AG04449 (cell line): ENCODE measurements around the gene ZMAT5.

Experiments
- CTCF ChIA-PET: fragments of 350-600 bp; formaldehyde crosslinking; extraction: SDS; loops from one replicate; lab custom pipeline; 2021; ENCODE audit warnings: antibody characterized with exemption; lab: Yijun Ruan, JAX
- POLR2A ChIA-PET: fragments of 400-600, 350-600 bp; formaldehyde crosslinking; extraction: SDS; loops from one replicate; lab custom pipeline; 2020; ENCODE audit warnings: antibody characterized with exemption, inconsistent platforms; lab: Yijun Ruan, JAX
- DNase-seq: peaks from one replicate; pipeline ENCODE4 v3.0.0-alpha.2; 2010; ENCODE audit warnings: low read depth, low spot score
- H3K4me3 ChIP-seq: 2 replicates; pipeline ENCODE4 v1.5.1; 2011; ENCODE audit warnings: low read depth, mild to moderate bottlenecking, control low read depth, low read length
- CTCF ChIP-seq: IDR thresholded peaks from one replicate; pipeline ENCODE4 v1.5.1; 2011; ENCODE audit warnings: mild to moderate bottlenecking, moderate library complexity, low read length, control low read depth, inconsistent platforms; ENCODE audit not compliant: insufficient read depth; ENCODE audit errors: missing control alignments

ZMAT5 gene

DNA sequence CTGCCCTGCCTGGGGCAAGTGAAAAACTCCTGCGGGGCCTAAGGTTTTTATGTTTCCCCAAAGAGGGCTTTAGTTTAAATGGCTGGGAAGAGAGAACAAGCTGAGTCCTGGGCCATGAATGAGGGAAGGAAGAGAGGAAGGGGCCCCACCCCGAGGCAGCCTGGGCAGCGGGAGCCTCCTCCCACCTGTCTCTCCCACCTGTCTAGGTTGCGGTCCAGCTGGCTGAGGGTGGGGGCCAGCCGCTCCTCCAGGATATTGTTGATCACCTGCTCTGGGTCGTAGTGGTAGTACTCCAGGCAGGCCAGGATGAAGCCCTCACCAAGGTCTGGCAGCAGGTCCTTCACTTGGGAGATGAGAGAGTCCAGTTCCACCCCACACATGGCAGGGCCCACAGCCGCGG is 35.0 kb upstream of the ZMAT5 start:
- POLR2A ChIA-PET = no interaction called here
- CTCF ChIA-PET = interaction anchor here (0.7 to 2.4 kb wide), 5 partner anchors 10 to 287 kb away, joined by 3 to 9 read pairs (median 4); no protein-coding TSS in a partner anchor
- no peak for TF ChIP-seq CTCF
- no peak overlapping the region for H3K4me3 ChIP-seq
- no peak for DNase-seq

- ChIA-PET CTCF (interaction anchor here (0.7 to 2.4 kb wide), 7 partner anchors 10 to 288 kb away, joined by 3 to 9 read pairs (median 4); no protein-coding TSS in a partner anchor), POLR2A (no interaction called here)
- DNase-seq = no peak
- TF ChIP-seq CTCF = no peak
- no peak overlapping the region for H3K4me3 ChIP-seq
These were observed 34.3 kb upstream of the ZMAT5 start for GRCh38 chr22:29801153-29801552.

DNA sequence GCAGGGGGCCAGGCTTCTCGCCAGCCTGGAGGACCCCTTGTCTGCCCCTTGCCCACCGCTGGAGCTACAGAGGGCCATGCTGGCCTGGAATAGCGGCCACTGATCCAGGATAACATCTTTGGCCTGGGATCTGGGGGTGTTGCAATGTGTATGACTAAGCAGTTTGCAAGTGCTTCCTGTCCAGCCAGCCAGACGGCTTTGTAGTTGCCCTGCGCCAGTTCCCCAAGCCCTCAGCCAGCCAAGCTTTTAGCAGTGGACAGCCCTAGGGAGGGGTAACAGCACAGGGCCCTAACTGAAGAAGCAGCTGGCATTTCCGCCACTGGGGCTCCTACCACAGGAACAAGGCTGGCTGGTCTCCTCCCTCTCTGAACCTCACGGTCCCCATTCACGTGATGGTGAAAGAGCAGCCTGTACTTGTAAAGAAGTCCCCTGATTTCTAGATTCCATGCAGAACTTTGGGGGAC is 32.4 kb upstream of the ZMAT5 start:
- DNase-seq = peak; percentile 72
- POLR2A ChIA-PET = no interaction called here
- H3K4me3 ChIP-seq = no peak overlapping the region
- TF ChIP-seq CTCF = no peak
- CTCF ChIA-PET = interaction anchor here (0.8 to 2.4 kb wide), 7 partner anchors 18 to 288 kb away, joined by 3 to 7 read pairs (median 4); no protein-coding TSS in a partner anchor

DNA sequence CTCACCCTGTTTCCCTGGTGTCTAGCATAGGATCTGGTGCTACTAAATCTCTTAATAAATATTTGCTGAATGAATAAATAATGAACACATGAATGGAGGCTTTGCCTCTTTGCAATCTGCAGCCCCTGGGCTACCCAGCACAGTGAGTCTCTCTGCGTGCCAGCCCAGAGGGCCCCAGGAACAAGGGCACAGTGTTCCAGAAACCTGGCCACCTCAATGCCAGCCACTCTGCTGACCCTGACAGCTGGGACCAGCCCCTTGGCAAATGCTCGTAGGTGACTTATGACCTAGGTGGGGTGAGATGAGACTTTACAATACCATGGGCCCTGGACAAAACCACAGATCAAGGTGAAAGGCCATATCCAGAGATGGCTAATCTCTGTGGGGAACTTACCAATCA is 32.0 kb upstream of the ZMAT5 start:
- TF ChIP-seq CTCF = no peak
- ChIA-PET POLR2A (no interaction called here), CTCF (interaction anchor here (0.8 to 2.0 kb wide), 6 partner anchors 17 to 208 kb away, joined by 3 to 7 read pairs (median 4); no protein-coding TSS in a partner anchor)
- H3K4me3 ChIP-seq = no peak overlapping the region
- DNase-seq = no peak

DNA sequence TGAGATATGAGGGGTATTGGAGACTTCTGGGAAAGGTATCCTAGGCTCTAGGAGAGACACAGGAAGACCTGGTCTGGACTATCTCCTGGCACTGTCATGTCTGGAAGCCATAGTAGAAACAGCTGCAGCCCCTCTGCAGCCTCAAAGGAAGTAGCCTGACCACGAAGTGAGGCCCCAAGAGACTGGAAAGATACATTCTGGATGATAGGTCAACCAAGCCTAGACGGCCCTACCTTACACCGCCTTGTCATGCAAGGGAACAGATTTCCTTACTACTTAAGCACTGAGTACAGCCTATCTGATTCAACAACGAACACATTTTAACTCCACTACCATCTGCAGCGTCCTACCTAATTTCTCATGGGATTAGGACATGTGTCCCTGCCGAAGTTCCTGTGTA is 31.5 kb upstream of the ZMAT5 start:
- no peak overlapping the region for H3K4me3 ChIP-seq
- ChIA-PET CTCF (interaction anchor here (1.9 to 2.0 kb wide), 2 partner anchors 26 to 207 kb away, joined by 4 to 7 read pairs; no protein-coding TSS in a partner anchor), POLR2A (no interaction called here)
- DNase-seq = no peak
- TF ChIP-seq CTCF = no peak

DNA sequence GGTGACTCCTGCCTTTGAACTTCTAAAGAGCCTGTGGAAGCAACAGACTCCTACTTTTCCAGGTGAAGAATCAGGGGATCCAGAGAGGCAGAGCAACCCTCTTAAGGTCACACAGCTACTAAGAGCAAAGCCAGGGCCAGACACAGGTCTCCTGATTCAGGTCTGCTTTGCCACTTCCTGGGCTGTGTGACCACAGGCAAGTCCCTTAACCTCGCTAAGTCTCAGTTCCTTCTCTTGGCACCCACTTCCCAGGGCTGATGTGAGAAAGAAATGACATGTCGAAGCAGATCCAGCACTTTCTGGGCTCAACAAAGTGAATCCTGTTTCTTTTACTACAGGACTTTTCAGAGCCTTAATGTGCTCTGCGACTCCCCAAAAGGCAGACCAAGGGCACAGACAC is 30.5 kb upstream of the ZMAT5 start:
- H3K4me3 ChIP-seq = no peak overlapping the region
- POLR2A ChIA-PET = no interaction called here
- CTCF ChIA-PET = interaction anchor here (1.3 to 2.0 kb wide), 2 partner anchors 25 to 208 kb away, joined by 3 to 4 read pairs; no protein-coding TSS in a partner anchor
- no peak for TF ChIP-seq CTCF
- no peak for DNase-seq
